ENCODE measurements around the gene HTR1E.

The HTR1E gene

GRCh38 chr6:87054143-87054833 is 117.0 kb downstream of the HTR1E start:
- no peak for TF ChIP-seq CTCF (IDR thresholded peaks at IDR 0.05; ENCODE audit: low read depth, low read length)
- no peak for DNase-seq (ENCODE audit: low read depth in 2 of 2)

GRCh38 chr6:87059943-87060342 is 122.6 kb downstream of the HTR1E start:
- no peak for TF ChIP-seq CTCF (IDR thresholded peaks at IDR 0.05; ENCODE audit: low read depth, low read length)
- no peak overlapping the region for H3K4me3 ChIP-seq (replicated peaks in 1 of 2; ENCODE audit: low read depth in 2 of 2, low read length in 2 of 2)
- no peak for DNase-seq (ENCODE audit: low read depth in 2 of 2)

More at GRCh38 chr6:87054143-87054833, 117.0 kb downstream of the HTR1E start:
- no peak overlapping the region for H3K4me3 ChIP-seq (replicated peaks in 1 of 2; ENCODE audit: low read depth in 2 of 2, low read length in 2 of 2)

GRCh38 chr6:87065117-87065516 is 127.8 kb downstream of the HTR1E start:
- TF ChIP-seq CTCF (IDR thresholded peaks at IDR 0.05; ENCODE audit: low read depth, low read length), result no peak
- H3K4me3 ChIP-seq (replicated peaks in 1 of 2; ENCODE audit: low read depth in 2 of 2, low read length in 2 of 2), result no peak overlapping the region
- no peak for DNase-seq (ENCODE audit: low read depth in 2 of 2)
